GM23338 (cell line): ENCODE results near the gene MERTK. TPM values are rescaled to one million over a fixed set of nuclear protein-coding genes. Genes with fewer than 3 reads are reported as not detected.
A peak's percentile ranks its signal among the peaks of the same experiment; 100 is the strongest.

ENCODE experiments used
- ATAC-seq: fragments of 200-7000 bp; cut with Tn5 transposase; 3 replicates; pipeline ENCODE4 v1.9.1; 2020
- DNase-seq: peaks from one replicate; pipeline ENCODE4 v3.0.0-alpha.2; 2015; ENCODE audit warnings: low spot score
- H2AFZ ChIP-seq: fragments of 200-600 bp; sonication (generic); 2 replicates; pipeline ENCODE4 v1.8.0; 2016; ENCODE audit warnings: antibody characterized with exemption, mild to moderate bottlenecking, moderate library complexity
- H3F3A ChIP-seq: fragments of 200-600 bp; sonication (generic); replicated peaks from 2 replicates; pipeline ENCODE4 v1.8.0; 2017; ENCODE audit warnings: antibody characterized with exemption, mixed run types, low read depth
- H3K27ac ChIP-seq: fragments of 200-600 bp; sonication (generic); 2 replicates; pipeline ENCODE4 v1.6.1; 2016; ENCODE audit warnings: low read depth
- H3K27me3 ChIP-seq: fragments of 200-600 bp; sonication (generic); 2 replicates; pipeline ENCODE4 v1.8.0; 2016; ENCODE audit warnings: mild to moderate bottlenecking, mixed run types, moderate library complexity; ENCODE audit not compliant: insufficient read depth
- H3K36me3 ChIP-seq: fragments of 200-600 bp; sonication (generic); 2 replicates; pipeline ENCODE4 v1.8.0; 2016; ENCODE audit warnings: mild to moderate bottlenecking; ENCODE audit not compliant: insufficient read depth
- H3K4me1 ChIP-seq: fragments of 200-600 bp; sonication (generic); 2 replicates; pipeline ENCODE4 v1.8.0; 2016; ENCODE audit warnings: mild to moderate bottlenecking, moderate library complexity; ENCODE audit not compliant: insufficient read depth
- H3K4me2 ChIP-seq: fragments of 200-600 bp; sonication (generic); 2 replicates; pipeline ENCODE4 v1.7.1; 2017; ENCODE audit warnings: mixed run types
- H3K4me3 ChIP-seq: fragments of 200-600 bp; sonication (generic); 2 replicates; pipeline ENCODE4 v1.6.1; 2016; ENCODE audit warnings: mixed run types
- H3K79me2 ChIP-seq: fragments of 200-600 bp; sonication (generic); replicated peaks from 2 replicates; pipeline ENCODE4 v1.8.0; 2017; ENCODE audit warnings: mild to moderate bottlenecking; ENCODE audit not compliant: insufficient read depth
- H3K9me2 ChIP-seq: fragments of 200-600 bp; sonication (generic); 2 replicates; pipeline ENCODE4 v1.8.0; 2017; ENCODE audit not compliant: insufficient read depth
- H4K20me1 ChIP-seq: fragments of 200-600 bp; sonication (generic); replicated peaks from 2 replicates; pipeline ENCODE4 v1.8.0; 2017; ENCODE audit warnings: mild to moderate bottlenecking; ENCODE audit not compliant: insufficient read depth
- H3K27ac Mint-ChIP-seq: 2 replicates; pipeline ENCODE4 v1.8.0; 2020; ENCODE audit warnings: inconsistent platforms, mild to moderate bottlenecking, moderate library complexity, mixed read lengths
- H3K27me3 Mint-ChIP-seq: 3 replicates; pipeline ENCODE4 v1.8.0; 2022; ENCODE audit warnings: low read depth, mild to moderate bottlenecking, moderate library complexity, mixed read lengths, inconsistent platforms; ENCODE audit not compliant: insufficient read depth, poor library complexity
- H3K36me3 Mint-ChIP-seq: 3 replicates; pipeline ENCODE4 v1.8.0; 2021; ENCODE audit warnings: low read depth, mild to moderate bottlenecking, inconsistent platforms, moderate library complexity, mixed read lengths
- H3K4me1 Mint-ChIP-seq: 3 replicates; pipeline ENCODE4 v1.8.0; 2020; ENCODE audit warnings: mild to moderate bottlenecking, inconsistent platforms, mixed read lengths
- H3K4me3 Mint-ChIP-seq: 3 replicates; pipeline ENCODE4 v1.8.0; 2021; ENCODE audit warnings: moderate library complexity, mild to moderate bottlenecking, inconsistent platforms, mixed read lengths
- H3K9me3 Mint-ChIP-seq: 3 replicates; pipeline ENCODE4 v1.8.0; 2020; ENCODE audit warnings: moderate library complexity, mild to moderate bottlenecking, inconsistent platforms, mixed read lengths
- CREB1 ChIP-seq: fragments of 250-450 bp; sonication (Bioruptor Pico); IDR thresholded peaks from 2 replicates; pipeline ENCODE4 v1.5.0; 2020; ENCODE audit warnings: low read depth, mild to moderate bottlenecking, moderate library complexity
- EZH2 ChIP-seq: fragments of 200-600 bp; sonication (generic); IDR thresholded peaks from one replicate; pipeline ENCODE4 v1.8.0; 2017; ENCODE audit warnings: antibody characterized with exemption, mild to moderate bottlenecking, low read depth; ENCODE audit not compliant: unreplicated experiment
- EZH2phosphoT487 ChIP-seq: fragments of 200-600 bp; sonication (generic); IDR thresholded peaks from one replicate; pipeline ENCODE4 v1.8.1; 2018; ENCODE audit warnings: antibody characterized with exemption; ENCODE audit not compliant: unreplicated experiment
- NANOG ChIP-seq: IDR thresholded peaks from 2 replicates; pipeline ENCODE4 v1.6.1; 2016; ENCODE audit warnings: antibody characterized with exemption, borderline replicate concordance
- POLR2AphosphoS5 ChIP-seq: IDR thresholded peaks from 2 replicates; pipeline ENCODE4 v1.6.1; 2016; ENCODE audit warnings: antibody characterized with exemption, low read depth
- ZNF114 ChIP-seq: fragments of 250-450 bp; sonication (Bioruptor Pico); IDR thresholded peaks from 2 replicates; pipeline ENCODE4 v1.5.0; 2020; ENCODE audit warnings: mild to moderate bottlenecking, moderate library complexity
- ZNF331 ChIP-seq: fragments of 250-450 bp; sonication (Bioruptor Pico); IDR thresholded peaks from 2 replicates; pipeline ENCODE4 v1.5.0; 2020; ENCODE audit warnings: low read depth, mild to moderate bottlenecking, moderate library complexity
- polyA plus RNA-seq: library from polyadenylated mRNA; unstranded; fragments of >200 nt; fragmentation: Nextera tagmentation; extraction: Ambion mirVana; gene quantifications from 2 replicates; pipeline ENCODE4 v1.2.1, GENCODE V29; 2016
- total RNA-seq: library from RNA; depleted of rRNA; stranded (reverse); fragments of >200 nt; shearing (Covaris generic); gene quantifications from 2 replicates; pipeline ENCODE4 v1.2.3, GENCODE V29; 2014
- TF ChIP-seq, protein P1 (sequence below), 2 experiments: fragments of 200-600 bp in 1 of 2; sonication (generic) in 1 of 2; conservative IDR thresholded peaks; 2 replicates each; pipeline versions ENCODE4 v1.5.1 to v1.6.1; 2016 to 2017; ENCODE audit warnings: antibody characterized with exemption in 2 of 2, low read depth in 2 of 2, mild to moderate bottlenecking in 2 of 2, moderate library complexity in 1 of 2
- TF ChIP-seq, protein P2 (sequence below): IDR thresholded peaks from 2 replicates; pipeline ENCODE4 v1.6.1; 2016; ENCODE audit warnings: antibody characterized with exemption
- TF ChIP-seq, protein P3 (sequence below): fragments of 250-450 bp; sonication (Bioruptor Pico); IDR thresholded peaks from 2 replicates; pipeline ENCODE4 v1.5.0; 2020; ENCODE audit warnings: mild to moderate bottlenecking, moderate library complexity

Gene MERTK
- total and polyA plus RNA-seq, 2 experiments from 2014 or later, result 3.0 to 9.0 TPM

DNA sequence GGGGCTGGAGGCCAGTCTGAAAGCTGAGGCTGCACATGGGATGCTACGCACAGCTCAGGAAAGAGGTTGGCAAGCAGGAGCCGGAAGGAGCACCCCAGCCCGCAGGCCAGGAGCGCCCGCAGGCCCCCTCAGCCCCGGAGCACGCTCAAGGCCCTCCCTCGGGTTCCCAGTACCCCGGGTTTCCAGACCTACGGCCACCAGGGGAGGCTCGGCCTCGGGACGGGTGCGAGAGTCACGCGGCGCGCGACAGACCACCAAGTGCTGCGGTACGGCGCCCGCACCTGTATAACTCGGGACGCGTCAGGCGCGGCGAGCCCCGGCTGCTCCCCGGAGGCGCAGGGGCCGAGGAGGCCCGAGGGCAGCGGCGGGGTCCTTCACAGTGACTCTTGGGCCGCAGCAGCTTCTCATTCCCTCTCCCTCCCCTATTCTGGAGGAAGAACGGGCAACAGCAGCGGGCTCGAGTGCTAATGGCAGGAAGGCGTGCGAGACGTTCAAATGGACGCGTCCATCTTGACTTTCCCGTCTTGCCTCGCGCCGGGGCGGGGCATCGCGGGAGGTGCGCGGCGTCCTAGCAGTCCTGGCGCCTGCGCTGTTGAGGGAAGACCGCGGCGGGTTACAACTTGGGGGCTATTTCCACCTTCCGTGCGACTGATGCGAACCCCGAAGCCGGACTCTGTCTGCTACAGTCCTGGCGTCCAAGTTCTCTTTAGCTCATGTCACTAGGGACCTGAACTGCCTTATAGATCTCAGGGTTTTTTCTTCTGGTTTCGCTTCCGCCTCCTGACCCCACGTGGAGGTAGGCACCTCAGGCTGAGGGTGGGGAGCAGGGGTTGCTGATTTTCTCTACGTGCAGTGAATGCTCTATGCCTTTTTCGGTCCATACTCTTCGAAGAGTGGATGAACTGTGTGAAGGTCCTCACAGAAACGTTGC is 14.5 kb upstream of the MERTK start, which contains the start of gene ANAPC1:
TSS of gene ANAPC1 (minus strand) at position 533 of the 931 bp plus-strand sequence. CDS start 3,368 bp downstream, outside the sequence.
- Histone ChIP-seq H3K79me2 (peaks cover 25% of the 10 kb centered on the region), H3K27ac (peak within 1 kb of the TSS; percentile 98), H3K36me3 (no peaks in the 10 kb centered on the region), H3F3A (no peaks in the 10 kb centered on the region), H4K20me1 (no peaks in the 10 kb centered on the region), H3K4me3 (peak within 1 kb of the TSS; percentile 91), H3K27me3 (no peaks in the 10 kb centered on the region), H3K9me2 (no peaks in the 10 kb centered on the region), H3K4me2 (peak within 1 kb of the TSS; percentile 92), H3K4me1 (peaks cover 4% of the 10 kb centered on the region; the same call in 1 of the 2 replicates), H2AFZ (peak within 1 kb of the TSS; percentile 94)
- DNase-seq (peak; percentile 96), ATAC-seq (peak; percentile 91)
- TF ChIP-seq, protein P1, sequence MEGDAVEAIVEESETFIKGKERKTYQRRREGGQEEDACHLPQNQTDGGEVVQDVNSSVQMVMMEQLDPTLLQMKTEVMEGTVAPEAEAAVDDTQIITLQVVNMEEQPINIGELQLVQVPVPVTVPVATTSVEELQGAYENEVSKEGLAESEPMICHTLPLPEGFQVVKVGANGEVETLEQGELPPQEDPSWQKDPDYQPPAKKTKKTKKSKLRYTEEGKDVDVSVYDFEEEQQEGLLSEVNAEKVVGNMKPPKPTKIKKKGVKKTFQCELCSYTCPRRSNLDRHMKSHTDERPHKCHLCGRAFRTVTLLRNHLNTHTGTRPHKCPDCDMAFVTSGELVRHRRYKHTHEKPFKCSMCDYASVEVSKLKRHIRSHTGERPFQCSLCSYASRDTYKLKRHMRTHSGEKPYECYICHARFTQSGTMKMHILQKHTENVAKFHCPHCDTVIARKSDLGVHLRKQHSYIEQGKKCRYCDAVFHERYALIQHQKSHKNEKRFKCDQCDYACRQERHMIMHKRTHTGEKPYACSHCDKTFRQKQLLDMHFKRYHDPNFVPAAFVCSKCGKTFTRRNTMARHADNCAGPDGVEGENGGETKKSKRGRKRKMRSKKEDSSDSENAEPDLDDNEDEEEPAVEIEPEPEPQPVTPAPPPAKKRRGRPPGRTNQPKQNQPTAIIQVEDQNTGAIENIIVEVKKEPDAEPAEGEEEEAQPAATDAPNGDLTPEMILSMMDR (conservative IDR thresholded peaks at IDR 0.05; ENCODE audit: low read depth in 2 of 2), result 0 out of 4 replicates have a peak, but pooled peaks of 1 of the 2 experiments have one; percentile 11
- no peak for TF ChIP-seq EZH2phosphoT487
- no peak for TF ChIP-seq NANOG
- TF ChIP-seq, protein P2, sequence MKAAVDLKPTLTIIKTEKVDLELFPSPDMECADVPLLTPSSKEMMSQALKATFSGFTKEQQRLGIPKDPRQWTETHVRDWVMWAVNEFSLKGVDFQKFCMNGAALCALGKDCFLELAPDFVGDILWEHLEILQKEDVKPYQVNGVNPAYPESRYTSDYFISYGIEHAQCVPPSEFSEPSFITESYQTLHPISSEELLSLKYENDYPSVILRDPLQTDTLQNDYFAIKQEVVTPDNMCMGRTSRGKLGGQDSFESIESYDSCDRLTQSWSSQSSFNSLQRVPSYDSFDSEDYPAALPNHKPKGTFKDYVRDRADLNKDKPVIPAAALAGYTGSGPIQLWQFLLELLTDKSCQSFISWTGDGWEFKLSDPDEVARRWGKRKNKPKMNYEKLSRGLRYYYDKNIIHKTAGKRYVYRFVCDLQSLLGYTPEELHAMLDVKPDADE, result peak; percentile 61; the same call in 1 of the 2 replicates
- no peak for TF ChIP-seq EZH2
- TF ChIP-seq CREB1 (CRISPR knock-in tag), result peak; percentile 26; the same call in 1 of the 2 replicates
- TF ChIP-seq ZNF331 (CRISPR knock-in tag), result no peak
- TF ChIP-seq ZNF114 (CRISPR knock-in tag), result no peak
- TF ChIP-seq, protein P3, sequence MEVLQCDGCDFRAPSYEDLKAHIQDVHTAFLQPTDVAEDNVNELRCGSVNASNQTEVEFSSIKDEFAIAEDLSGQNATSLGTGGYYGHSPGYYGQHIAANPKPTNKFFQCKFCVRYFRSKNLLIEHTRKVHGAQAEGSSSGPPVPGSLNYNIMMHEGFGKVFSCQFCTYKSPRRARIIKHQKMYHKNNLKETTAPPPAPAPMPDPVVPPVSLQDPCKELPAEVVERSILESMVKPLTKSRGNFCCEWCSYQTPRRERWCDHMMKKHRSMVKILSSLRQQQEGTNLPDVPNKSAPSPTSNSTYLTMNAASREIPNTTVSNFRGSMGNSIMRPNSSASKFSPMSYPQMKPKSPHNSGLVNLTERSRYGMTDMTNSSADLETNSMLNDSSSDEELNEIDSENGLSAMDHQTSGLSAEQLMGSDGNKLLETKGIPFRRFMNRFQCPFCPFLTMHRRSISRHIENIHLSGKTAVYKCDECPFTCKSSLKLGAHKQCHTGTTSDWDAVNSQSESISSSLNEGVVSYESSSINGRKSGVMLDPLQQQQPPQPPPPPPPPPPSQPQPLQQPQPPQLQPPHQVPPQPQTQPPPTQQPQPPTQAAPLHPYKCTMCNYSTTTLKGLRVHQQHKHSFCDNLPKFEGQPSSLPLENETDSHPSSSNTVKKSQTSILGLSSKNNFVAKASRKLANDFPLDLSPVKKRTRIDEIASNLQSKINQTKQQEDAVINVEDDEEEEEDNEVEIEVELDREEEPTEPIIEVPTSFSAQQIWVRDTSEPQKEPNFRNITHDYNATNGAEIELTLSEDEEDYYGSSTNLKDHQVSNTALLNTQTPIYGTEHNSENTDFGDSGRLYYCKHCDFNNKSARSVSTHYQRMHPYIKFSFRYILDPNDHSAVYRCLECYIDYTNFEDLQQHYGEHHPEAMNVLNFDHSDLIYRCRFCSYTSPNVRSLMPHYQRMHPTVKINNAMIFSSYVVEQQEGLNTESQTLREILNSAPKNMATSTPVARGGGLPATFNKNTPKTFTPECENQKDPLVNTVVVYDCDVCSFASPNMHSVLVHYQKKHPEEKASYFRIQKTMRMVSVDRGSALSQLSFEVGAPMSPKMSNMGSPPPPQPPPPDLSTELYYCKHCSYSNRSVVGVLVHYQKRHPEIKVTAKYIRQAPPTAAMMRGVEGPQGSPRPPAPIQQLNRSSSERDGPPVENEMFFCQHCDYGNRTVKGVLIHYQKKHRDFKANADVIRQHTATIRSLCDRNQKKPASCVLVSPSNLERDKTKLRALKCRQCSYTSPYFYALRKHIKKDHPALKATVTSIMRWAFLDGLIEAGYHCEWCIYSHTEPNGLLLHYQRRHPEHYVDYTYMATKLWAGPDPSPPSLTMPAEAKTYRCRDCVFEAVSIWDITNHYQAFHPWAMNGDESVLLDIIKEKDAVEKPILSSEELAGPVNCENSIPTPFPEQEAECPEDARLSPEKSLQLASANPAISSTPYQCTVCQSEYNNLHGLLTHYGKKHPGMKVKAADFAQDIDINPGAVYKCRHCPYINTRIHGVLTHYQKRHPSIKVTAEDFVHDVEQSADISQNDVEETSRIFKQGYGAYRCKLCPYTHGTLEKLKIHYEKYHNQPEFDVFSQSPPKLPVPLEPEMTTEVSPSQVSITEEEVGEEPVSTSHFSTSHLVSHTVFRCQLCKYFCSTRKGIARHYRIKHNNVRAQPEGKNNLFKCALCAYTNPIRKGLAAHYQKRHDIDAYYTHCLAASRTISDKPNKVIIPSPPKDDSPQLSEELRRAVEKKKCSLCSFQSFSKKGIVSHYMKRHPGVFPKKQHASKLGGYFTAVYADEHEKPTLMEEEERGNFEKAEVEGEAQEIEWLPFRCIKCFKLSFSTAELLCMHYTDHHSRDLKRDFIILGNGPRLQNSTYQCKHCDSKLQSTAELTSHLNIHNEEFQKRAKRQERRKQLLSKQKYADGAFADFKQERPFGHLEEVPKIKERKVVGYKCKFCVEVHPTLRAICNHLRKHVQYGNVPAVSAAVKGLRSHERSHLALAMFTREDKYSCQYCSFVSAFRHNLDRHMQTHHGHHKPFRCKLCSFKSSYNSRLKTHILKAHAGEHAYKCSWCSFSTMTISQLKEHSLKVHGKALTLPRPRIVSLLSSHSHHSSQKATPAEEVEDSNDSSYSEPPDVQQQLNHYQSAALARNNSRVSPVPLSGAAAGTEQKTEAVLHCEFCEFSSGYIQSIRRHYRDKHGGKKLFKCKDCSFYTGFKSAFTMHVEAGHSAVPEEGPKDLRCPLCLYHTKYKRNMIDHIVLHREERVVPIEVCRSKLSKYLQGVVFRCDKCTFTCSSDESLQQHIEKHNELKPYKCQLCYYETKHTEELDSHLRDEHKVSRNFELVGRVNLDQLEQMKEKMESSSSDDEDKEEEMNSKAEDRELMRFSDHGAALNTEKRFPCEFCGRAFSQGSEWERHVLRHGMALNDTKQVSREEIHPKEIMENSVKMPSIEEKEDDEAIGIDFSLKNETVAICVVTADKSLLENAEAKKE (CRISPR knock-in tag), result no peak
- TF ChIP-seq POLR2AphosphoS5, result peak; percentile 98
- Mint-ChIP-seq H3K4me3 (peak within 1 kb of the TSS; percentile 89), H3K4me1 (peaks cover 9% of the 10 kb centered on the region; the same call in 2 of the 3 replicates), H3K9me3 (no peaks in the 10 kb centered on the region), H3K36me3 (peaks cover 17% of the 10 kb centered on the region; the same call in 2 of the 3 replicates), H3K27me3 (peaks cover 3% of the 10 kb centered on the region), H3K27ac (peak within 1 kb of the TSS; percentile 97)
